ENCODE data around the gene ADO.
"Not testable (repeated sequence)": the region's sequence is repeated elsewhere in the genome, so short reads cannot be mapped to it uniquely, and the experiment has no call there.

The ADO gene

GRCh38 chr10:62804356-62805230 lies at the start of gene ADO:
TSS of gene ADO (plus strand) at chr10:62804720. CDS start at chr10:62805060, 340 bp downstream.
- peak; percentile 77 for DNase-seq

- no peak for DNase-seq
Observed at GRCh38 chr10:62754963-62755362, 49.6 kb upstream of the ADO start.

- DNase-seq = peak; percentile 34
Observed at GRCh38 chr10:62755662-62756653, 48.6 kb upstream of the ADO start.

GRCh38 chr10:62759599-62760175 lies 44.8 kb upstream of the ADO start:
- no peak for DNase-seq

- DNase-seq = no peak
Observed at GRCh38 chr10:62760401-62760800, 44.1 kb upstream of the ADO start.

- peak; percentile 37 for DNase-seq
Observed at GRCh38 chr10:62761115-62761514, 43.4 kb upstream of the ADO start.

- no peak for DNase-seq
Observed at GRCh38 chr10:62763155-62763554, 41.4 kb upstream of the ADO start.

GRCh38 chr10:62764011-62764410 lies 40.5 kb upstream of the ADO start:
- DNase-seq = no peak

GRCh38 chr10:62765726-62766125 lies 38.8 kb upstream of the ADO start:
- DNase-seq = no peak

GRCh38 chr10:62766386-62766785 lies 38.1 kb upstream of the ADO start:
- DNase-seq = no peak

- DNase-seq = no peak
Observed at GRCh38 chr10:62769574-62770242, 34.8 kb upstream of the ADO start.

- DNase-seq = no peak
Observed at GRCh38 chr10:62772186-62772974, 32.1 kb upstream of the ADO start.

GRCh38 chr10:62778125-62778524 lies 26.4 kb upstream of the ADO start:
- DNase-seq = no peak

- peak; percentile 96 for DNase-seq
Observed at GRCh38 chr10:62779487-62780248, 24.9 kb upstream of the ADO start.

GRCh38 chr10:62784537-62784936 lies 20.0 kb upstream of the ADO start:
- not testable (repeated sequence) for DNase-seq

- not testable (repeated sequence) for DNase-seq
Observed at GRCh38 chr10:62788285-62788684, 16.2 kb upstream of the ADO start.

- no peak for DNase-seq
Observed at GRCh38 chr10:62788861-62789467, 15.6 kb upstream of the ADO start.

GRCh38 chr10:62790019-62790555 lies 14.4 kb upstream of the ADO start:
- no peak for DNase-seq

GRCh38 chr10:62790571-62790970 lies 13.9 kb upstream of the ADO start:
- DNase-seq = no peak

- no peak for DNase-seq
Observed at GRCh38 chr10:62792261-62792660, 12.3 kb upstream of the ADO start.

Data from CD4-positive, alpha-beta T cell treated with Interleukin-4 for 4 hours (primary cell).